T-helper 2 cell treated with Interferon-gamma antibody and Interleukin-4, amounts not matched to agents 100 ng/mL and 5 ng/mL, for 36 hours (primary cell): Measurements from ENCODE around the gene IKZF1. TPM values are rescaled to one million over a fixed set of nuclear protein-coding genes. Genes with fewer than 3 reads are reported as not detected.

Experiments used
- intact Hi-C: fragments of 100-400 bp; cut with micrococcal nuclease; formaldehyde crosslinking; loops from one replicate; pipeline ENCODE4 v1.15.1; 2023
- total RNA-seq: library from RNA; stranded (reverse); gene quantifications from 2 replicates; pipeline ENCODE4 v1.2.3, GENCODE V29; 2022

The IKZF1 gene
- total RNA-seq, 1 donor from 2014 or later = 486 TPM

- intact Hi-C loops = no loop called here
Measured at GRCh38 chr7:50282813-50283605, 21.5 kb upstream of the IKZF1 start.

- intact Hi-C loops = no loop called here
Measured at GRCh38 chr7:50283731-50284130, 20.8 kb upstream of the IKZF1 start.

- intact Hi-C loops = no loop called here
Measured at GRCh38 chr7:50284296-50284695, 20.2 kb upstream of the IKZF1 start.

- intact Hi-C loops = no loop called here
Measured at GRCh38 chr7:50285269-50285668, 19.2 kb upstream of the IKZF1 start.

GRCh38 chr7:50287129-50287528, 17.4 kb upstream of the IKZF1 start:
- intact Hi-C loops = no loop called here

- intact Hi-C loops = no loop called here
Measured at GRCh38 chr7:50292165-50292757, 12.3 kb upstream of the IKZF1 start.

GRCh38 chr7:50292763-50293162, 11.8 kb upstream of the IKZF1 start:
- intact Hi-C loops = no loop called here

GRCh38 chr7:50293509-50294179, 10.9 kb upstream of the IKZF1 start:
- intact Hi-C loops = no loop called here

- intact Hi-C loops = no loop called here
Measured at GRCh38 chr7:50295133-50295532, 9.4 kb upstream of the IKZF1 start.

GRCh38 chr7:50296799-50297198, 7.7 kb upstream of the IKZF1 start:
- intact Hi-C loops = no loop called here

- intact Hi-C loops = no loop called here
Measured at GRCh38 chr7:50298811-50299562, 5.5 kb upstream of the IKZF1 start.

- intact Hi-C loops = no loop called here
Measured at GRCh38 chr7:50300336-50300735, 4.2 kb upstream of the IKZF1 start.

GRCh38 chr7:50302486-50303334, 1.8 kb upstream of the IKZF1 start:
- intact Hi-C loops = no loop called here

GRCh38 chr7:50303335-50304128, 984 bp upstream of the IKZF1 start:
- intact Hi-C loops = loop anchor here (2.0 kb wide), 1 partner anchor 147 kb away; the partner anchor contains the start of gene FIGNL1

- intact Hi-C loops = loop anchor here (1.0 to 2.0 kb wide), 3 partner anchors 38 to 146 kb away; partner anchors contain the start of gene FIGNL1
Measured at GRCh38 chr7:50304911-50305582, 531 bp downstream of the IKZF1 start.

- intact Hi-C loops = loop anchor here (1.0 to 2.0 kb wide), 5 partner anchors 35 to 163 kb away; partner anchors contain the start of gene FIGNL1
Measured at GRCh38 chr7:50305583-50306493, 1.3 kb downstream of the IKZF1 start.

- intact Hi-C loops = loop anchor here (1.0 to 2.0 kb wide), 4 partner anchors 11 to 164 kb away; no protein-coding TSS in a partner anchor
Measured at GRCh38 chr7:50306494-50307367, 2.2 kb downstream of the IKZF1 start.
